ENCODE data around the gene KLK2.
A peak's percentile ranks its signal among the peaks of the same experiment; 100 is the strongest.

Gene KLK2

DNA sequence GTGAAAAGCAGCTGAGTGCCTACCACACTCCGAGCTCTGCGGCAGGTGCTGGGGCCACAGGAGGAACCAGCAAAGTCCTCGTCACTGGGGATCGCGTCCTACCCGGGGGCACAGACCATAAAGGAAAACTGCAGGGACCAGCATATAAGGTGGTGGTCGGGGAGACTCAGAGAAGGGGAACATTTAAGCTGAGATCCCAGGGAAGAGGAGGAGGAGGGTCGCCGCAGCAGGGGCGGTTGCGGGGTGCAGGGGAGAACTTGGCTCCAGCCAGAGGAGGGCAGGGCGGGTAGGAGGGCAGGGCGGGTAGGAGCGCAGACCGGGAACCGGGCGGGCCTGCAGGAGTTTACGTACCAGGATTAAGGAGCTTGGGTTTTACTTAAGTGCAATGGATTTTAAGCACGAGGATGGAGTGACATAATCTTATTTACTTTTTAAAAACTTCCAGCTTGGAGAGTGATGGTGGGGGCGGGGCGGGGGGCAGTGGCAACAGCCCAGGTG, 38.9 kb downstream of the KLK2 start:
- no peaks in the 10 kb centered on the region for H3K36me3 ChIP-seq
- no peak overlapping the region for H3K4me3 ChIP-seq (ENCODE audit: low read depth, low read length)
- DNase-seq: no peak
- H3K9me3 ChIP-seq (ENCODE audit: severe bottlenecking): no peaks in the 10 kb centered on the region
- no peak overlapping the region for H3K27ac ChIP-seq
- H3K27me3 ChIP-seq (ENCODE audit: insufficient read depth, low read depth, severe bottlenecking): peaks cover 81% of the 10 kb centered on the region
- TF ChIP-seq, protein P1, sequence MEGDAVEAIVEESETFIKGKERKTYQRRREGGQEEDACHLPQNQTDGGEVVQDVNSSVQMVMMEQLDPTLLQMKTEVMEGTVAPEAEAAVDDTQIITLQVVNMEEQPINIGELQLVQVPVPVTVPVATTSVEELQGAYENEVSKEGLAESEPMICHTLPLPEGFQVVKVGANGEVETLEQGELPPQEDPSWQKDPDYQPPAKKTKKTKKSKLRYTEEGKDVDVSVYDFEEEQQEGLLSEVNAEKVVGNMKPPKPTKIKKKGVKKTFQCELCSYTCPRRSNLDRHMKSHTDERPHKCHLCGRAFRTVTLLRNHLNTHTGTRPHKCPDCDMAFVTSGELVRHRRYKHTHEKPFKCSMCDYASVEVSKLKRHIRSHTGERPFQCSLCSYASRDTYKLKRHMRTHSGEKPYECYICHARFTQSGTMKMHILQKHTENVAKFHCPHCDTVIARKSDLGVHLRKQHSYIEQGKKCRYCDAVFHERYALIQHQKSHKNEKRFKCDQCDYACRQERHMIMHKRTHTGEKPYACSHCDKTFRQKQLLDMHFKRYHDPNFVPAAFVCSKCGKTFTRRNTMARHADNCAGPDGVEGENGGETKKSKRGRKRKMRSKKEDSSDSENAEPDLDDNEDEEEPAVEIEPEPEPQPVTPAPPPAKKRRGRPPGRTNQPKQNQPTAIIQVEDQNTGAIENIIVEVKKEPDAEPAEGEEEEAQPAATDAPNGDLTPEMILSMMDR (IDR thresholded peaks at IDR 0.05; ENCODE audit: low read depth, low read length): no peak

DNA sequence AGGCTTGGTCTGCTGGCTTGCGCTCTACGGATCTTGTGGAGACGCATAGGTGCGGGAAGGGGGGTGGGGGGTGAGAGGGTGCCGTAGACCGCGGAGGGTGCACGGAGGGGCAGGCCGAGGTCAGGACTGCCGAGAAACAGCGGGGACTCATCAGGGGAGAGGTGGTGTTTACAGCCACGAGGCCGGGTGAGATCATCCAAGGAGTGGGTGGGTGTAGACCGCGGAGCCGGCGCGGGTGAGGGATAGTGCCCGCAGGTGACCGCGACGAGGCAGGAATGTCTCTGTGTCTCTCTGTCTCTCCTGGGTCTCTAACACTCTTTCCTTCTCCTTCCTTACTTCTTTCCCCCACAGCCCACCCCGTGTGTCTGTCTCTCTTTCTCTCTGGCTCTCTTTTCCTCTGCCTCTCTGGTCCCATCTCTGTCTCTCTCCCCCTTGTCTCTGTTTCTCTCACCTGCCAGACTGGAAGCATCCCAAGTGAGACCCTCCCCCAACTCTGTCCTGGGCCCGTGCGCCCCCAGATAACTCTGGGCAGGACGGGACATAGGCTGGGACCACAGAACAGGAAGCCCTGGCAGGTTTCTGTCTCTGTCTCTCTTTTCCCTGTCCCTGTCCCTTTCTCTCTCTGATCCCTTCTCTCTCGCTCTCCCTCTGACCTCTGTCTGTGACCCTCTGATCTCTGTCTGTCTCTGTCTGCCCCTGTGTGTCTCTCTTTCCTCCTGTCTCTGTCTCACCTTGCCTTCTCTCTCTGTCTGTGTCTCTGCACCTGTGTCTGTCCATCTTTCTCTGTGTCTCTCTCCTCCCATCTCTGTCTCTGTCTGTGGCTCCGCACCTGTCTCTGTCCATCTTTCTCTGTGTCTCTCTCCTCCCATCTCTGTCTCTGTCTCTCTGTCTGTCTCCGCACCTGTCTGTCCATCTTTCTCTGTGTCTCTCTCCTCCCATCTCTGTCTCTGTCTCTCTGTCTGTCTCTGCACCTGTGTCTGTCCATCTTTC, 39.8 kb downstream of the KLK2 start:
- H3K27me3 ChIP-seq (ENCODE audit: insufficient read depth, low read depth, severe bottlenecking): peaks cover 78% of the 10 kb centered on the region
- H3K4me3 ChIP-seq (ENCODE audit: low read depth, low read length): no peak overlapping the region
- no peak for DNase-seq
- TF ChIP-seq, protein P1 (IDR thresholded peaks at IDR 0.05; ENCODE audit: low read depth, low read length): no peak
- no peaks in the 10 kb centered on the region for H3K9me3 ChIP-seq (ENCODE audit: severe bottlenecking)
- H3K27ac ChIP-seq: no peak overlapping the region
- H3K36me3 ChIP-seq: no peaks in the 10 kb centered on the region

DNA sequence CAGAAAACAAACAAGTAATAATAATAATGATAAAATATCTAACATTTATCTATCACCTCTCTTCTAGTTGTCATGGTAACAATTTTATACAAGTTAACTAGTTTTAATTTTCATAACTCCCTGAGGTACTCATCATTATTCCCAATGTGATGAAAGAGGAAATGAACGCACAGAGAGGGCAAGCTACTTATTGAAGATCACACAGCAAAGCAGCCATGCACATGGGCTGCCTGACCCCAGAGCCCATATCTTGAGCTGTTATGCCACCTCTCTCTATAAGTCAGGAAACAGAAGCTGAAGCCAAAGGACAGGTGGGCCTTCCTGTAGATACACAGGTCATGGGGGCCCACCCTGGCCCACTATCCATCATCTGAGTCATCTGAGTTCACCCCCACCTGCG, 42.8 kb downstream of the KLK2 start:
- Histone ChIP-seq H3K4me3 (ENCODE audit: low read depth, low read length) (no peak overlapping the region), H3K36me3 (no peaks in the 10 kb centered on the region), H3K9me3 (ENCODE audit: severe bottlenecking) (peaks cover 6% of the 10 kb centered on the region), H3K27ac (no peak overlapping the region), H3K27me3 (ENCODE audit: insufficient read depth, low read depth, severe bottlenecking) (peaks cover 74% of the 10 kb centered on the region)
- TF ChIP-seq, protein P1 (IDR thresholded peaks at IDR 0.05; ENCODE audit: low read depth, low read length): no peak
- DNase-seq: no peak

DNA sequence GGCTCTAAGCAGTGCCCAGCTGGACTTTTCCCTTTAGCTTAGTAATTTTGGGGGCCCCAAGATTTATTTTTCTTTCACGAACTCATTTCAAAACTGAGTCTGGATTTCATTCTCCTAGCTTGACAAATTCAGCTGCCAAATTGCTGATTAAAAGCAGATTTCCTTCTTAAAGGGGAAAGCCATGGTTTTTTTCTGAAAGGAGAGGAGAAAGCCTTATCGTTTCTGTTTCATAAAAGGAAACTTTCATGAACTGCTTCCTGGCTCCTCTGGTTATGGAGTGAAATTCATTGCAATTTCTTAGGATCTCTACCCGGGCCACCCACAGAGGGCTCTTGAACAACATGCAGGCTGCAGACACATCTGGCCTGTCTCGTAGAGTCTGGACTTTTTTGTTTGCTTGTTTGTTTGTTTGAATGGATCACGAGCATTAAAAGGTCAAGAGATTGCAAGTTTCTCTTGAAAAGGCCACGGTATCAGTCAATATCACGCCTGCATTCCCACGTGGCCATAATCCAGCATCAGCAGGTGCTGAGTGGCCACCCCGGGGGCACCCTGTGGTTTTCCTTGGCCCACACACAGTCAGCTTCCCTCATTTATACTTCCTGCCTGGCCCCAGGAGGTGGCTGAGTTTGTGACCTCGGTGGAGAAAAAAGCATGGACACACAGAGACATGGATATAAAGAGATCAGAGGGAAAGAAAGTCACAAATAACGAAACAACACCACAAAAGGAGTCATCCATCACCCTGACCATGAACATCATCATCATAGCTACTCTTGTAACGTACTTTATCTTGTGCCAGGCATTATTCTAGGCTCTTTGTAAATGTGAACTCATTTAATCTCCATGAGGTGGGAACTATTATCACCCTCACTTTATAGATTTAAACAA, 48.4 kb downstream of the KLK2 start:
- H3K36me3 ChIP-seq: no peaks in the 10 kb centered on the region
- H3K4me3 ChIP-seq (ENCODE audit: low read depth, low read length): no peak overlapping the region
- peaks cover 6% of the 10 kb centered on the region for H3K9me3 ChIP-seq (ENCODE audit: severe bottlenecking)
- TF ChIP-seq, protein P1 (IDR thresholded peaks at IDR 0.05; ENCODE audit: low read depth, low read length): no peak
- DNase-seq: no peak
- peaks cover 82% of the 10 kb centered on the region for H3K27me3 ChIP-seq (ENCODE audit: insufficient read depth, low read depth, severe bottlenecking)
- no peak overlapping the region for H3K27ac ChIP-seq

DNA sequence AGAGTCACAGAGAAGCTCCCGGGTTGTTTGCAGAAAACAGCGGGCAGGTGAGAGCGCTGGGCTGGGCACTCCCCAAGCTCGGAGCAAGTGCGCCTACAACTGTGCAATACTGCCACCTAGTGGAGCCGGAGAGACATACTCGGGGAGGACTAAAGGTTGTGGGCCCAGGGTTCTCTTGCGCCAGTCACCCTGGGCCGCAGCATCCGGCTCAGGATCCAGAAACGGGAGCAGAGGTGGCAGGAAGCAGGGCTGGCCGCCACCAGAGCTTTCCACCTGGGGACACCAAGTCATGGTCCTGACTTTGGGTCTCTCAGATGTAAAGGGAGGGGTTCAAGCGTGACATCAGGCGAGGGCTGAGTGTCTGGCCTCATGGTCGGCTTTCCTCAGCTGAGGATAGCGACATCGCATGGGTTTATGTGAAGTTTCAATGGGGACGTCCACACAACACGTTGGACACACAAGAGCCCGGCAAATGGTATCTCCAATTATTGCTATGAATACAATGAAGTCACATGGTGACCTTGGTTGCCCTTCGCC, 49.1 kb downstream of the KLK2 start:
- no peaks in the 10 kb centered on the region for H3K36me3 ChIP-seq
- DNase-seq: peak; percentile 78
- no peak overlapping the region for H3K4me3 ChIP-seq (ENCODE audit: low read depth, low read length)
- no peak overlapping the region for H3K27ac ChIP-seq
- H3K27me3 ChIP-seq (ENCODE audit: insufficient read depth, low read depth, severe bottlenecking): peaks cover 82% of the 10 kb centered on the region
- TF ChIP-seq, protein P1 (IDR thresholded peaks at IDR 0.05; ENCODE audit: low read depth, low read length): peak; percentile 76
- H3K9me3 ChIP-seq (ENCODE audit: severe bottlenecking): peaks cover 6% of the 10 kb centered on the region

Measured in WERI-Rb-1 (cell line).